HEK293T (cell line): ENCODE data around the gene VRK3.
"Not testable (repeated sequence)": the region's sequence is repeated elsewhere in the genome, so short reads cannot be mapped to it uniquely, and the experiment has no call there.

ENCODE experiments used
- FOXA1 ChIP-seq: fragments of 450-650 bp; IDR thresholded peaks from 2 replicates; pipeline ENCODE4 v1.6.1; 2016; ENCODE audit warnings: mild to moderate bottlenecking
- FOXK2 ChIP-seq: fragments of 450-650 bp; IDR thresholded peaks from 2 replicates; pipeline ENCODE4 v1.6.1; 2016; ENCODE audit warnings: mild to moderate bottlenecking
- FOXM1 ChIP-seq: fragments of 450-650 bp; IDR thresholded peaks from 2 replicates; pipeline ENCODE4 v1.6.1; 2017; ENCODE audit warnings: mild to moderate bottlenecking, borderline replicate concordance
- PKNOX1 ChIP-seq: fragments of 450-650 bp; IDR thresholded peaks from 2 replicates; pipeline ENCODE4 v1.6.1; 2016
- SP1 ChIP-seq: fragments of 450-650 bp; IDR thresholded peaks from 2 replicates; pipeline ENCODE4 v1.6.1; 2017

- not testable (repeated sequence) for TF ChIP-seq FOXM1, FOXA1, PKNOX1, FOXK2, SP1
Measured at GRCh38 chr19:49944567-49944966, 80.6 kb downstream of the VRK3 start.
